WTC11 (cell line): ENCODE measurements around the gene NLGN1.

Source experiments
- CREB1 ChIP-seq: sonication (generic); formaldehyde crosslinking; IDR thresholded peaks from 2 replicates; pipeline ENCODE4 v1.8.0; 2023; ENCODE audit warnings: mild to moderate bottlenecking, missing genetic modification reagents
- CTCF ChIP-seq: fragments of 200-600 bp; IDR thresholded peaks from 2 replicates; pipeline ENCODE4 v1.8.0; 2022; ENCODE audit warnings: antibody characterized with exemption
- ESRRA ChIP-seq: sonication (generic); formaldehyde crosslinking; IDR thresholded peaks from 2 replicates; pipeline ENCODE4 v1.8.1; 2022; ENCODE audit warnings: mild to moderate bottlenecking, missing genetic modification reagents, borderline replicate concordance
- FOXJ3 ChIP-seq: sonication (generic); formaldehyde crosslinking; IDR thresholded peaks from 2 replicates; pipeline ENCODE4 v1.9.0; 2021; ENCODE audit warnings: missing genetic modification reagents, mild to moderate bottlenecking, borderline replicate concordance
- FOXK1 ChIP-seq: sonication (generic); formaldehyde crosslinking; IDR thresholded peaks from 2 replicates; pipeline ENCODE4 v1.8.0; 2022; ENCODE audit warnings: mild to moderate bottlenecking, moderate library complexity, missing genetic modification reagents
- FOXP1 ChIP-seq: sonication (generic); formaldehyde crosslinking; IDR thresholded peaks from 2 replicates; pipeline ENCODE4 v1.8.0; 2022; ENCODE audit warnings: missing genetic modification reagents, mild to moderate bottlenecking, moderate library complexity, borderline replicate concordance
- MYBL2 ChIP-seq: sonication (generic); formaldehyde crosslinking; IDR thresholded peaks from 2 replicates; pipeline ENCODE4 v1.8.1; 2023; ENCODE audit warnings: mild to moderate bottlenecking, moderate library complexity, missing genetic modification reagents
- NFYB ChIP-seq: sonication (generic); formaldehyde crosslinking; conservative IDR thresholded peaks from 2 replicates; pipeline ENCODE4 v1.8.0; 2022; ENCODE audit warnings: low read depth, missing genetic modification reagents
- NR1H2 ChIP-seq: sonication (generic); formaldehyde crosslinking; IDR thresholded peaks from 2 replicates; pipeline ENCODE4 v1.9.0; 2021; ENCODE audit warnings: mild to moderate bottlenecking, moderate library complexity, missing genetic modification reagents
- PREB ChIP-seq: sonication (generic); formaldehyde crosslinking; IDR thresholded peaks from 2 replicates; pipeline ENCODE4 v1.8.1; 2022; ENCODE audit warnings: mild to moderate bottlenecking, missing genetic modification reagents, moderate library complexity, borderline replicate concordance
- ZNF671 ChIP-seq: fragments of 250-450 bp; sonication (Bioruptor Pico); IDR thresholded peaks from 2 replicates; pipeline ENCODE4 v1.8.0; 2021; ENCODE audit warnings: mild to moderate bottlenecking
- TF ChIP-seq, protein P1 (sequence below): sonication (generic); formaldehyde crosslinking; IDR thresholded peaks from 2 replicates; pipeline ENCODE4 v1.8.0; 2022; ENCODE audit warnings: mild to moderate bottlenecking, missing genetic modification reagents

- no peak for TF ChIP-seq CTCF
- TF ChIP-seq ESRRA (CRISPR knock-in tag): no peak
- no peak for TF ChIP-seq PREB (CRISPR knock-in tag)
- no peak for TF ChIP-seq ZNF671 (CRISPR knock-in tag)
- no peak for TF ChIP-seq FOXJ3
- no peak for TF ChIP-seq NFYB (CRISPR knock-in tag)
- TF ChIP-seq MYBL2 (CRISPR knock-in tag): no peak
- TF ChIP-seq NR1H2 (CRISPR knock-in tag): no peak
- TF ChIP-seq FOXP1 (CRISPR knock-in tag): no peak
- TF ChIP-seq CREB1: no peak
- TF ChIP-seq, protein P1, sequence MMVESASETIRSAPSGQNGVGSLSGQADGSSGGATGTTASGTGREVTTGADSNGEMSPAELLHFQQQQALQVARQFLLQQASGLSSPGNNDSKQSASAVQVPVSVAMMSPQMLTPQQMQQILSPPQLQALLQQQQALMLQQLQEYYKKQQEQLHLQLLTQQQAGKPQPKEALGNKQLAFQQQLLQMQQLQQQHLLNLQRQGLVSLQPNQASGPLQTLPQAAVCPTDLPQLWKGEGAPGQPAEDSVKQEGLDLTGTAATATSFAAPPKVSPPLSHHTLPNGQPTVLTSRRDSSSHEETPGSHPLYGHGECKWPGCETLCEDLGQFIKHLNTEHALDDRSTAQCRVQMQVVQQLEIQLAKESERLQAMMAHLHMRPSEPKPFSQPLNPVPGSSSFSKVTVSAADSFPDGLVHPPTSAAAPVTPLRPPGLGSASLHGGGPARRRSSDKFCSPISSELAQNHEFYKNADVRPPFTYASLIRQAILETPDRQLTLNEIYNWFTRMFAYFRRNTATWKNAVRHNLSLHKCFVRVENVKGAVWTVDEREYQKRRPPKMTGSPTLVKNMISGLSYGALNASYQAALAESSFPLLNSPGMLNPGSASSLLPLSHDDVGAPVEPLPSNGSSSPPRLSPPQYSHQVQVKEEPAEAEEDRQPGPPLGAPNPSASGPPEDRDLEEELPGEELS (CRISPR knock-in tag): no peak
- no peak for TF ChIP-seq FOXK1 (CRISPR knock-in tag)
Observed at GRCh38 chr3:173785004-173785403, 387.5 kb downstream of the NLGN1 start.
